GM21390 (cell line): Measurements from ENCODE around the gene CAPN7.
A peak's percentile ranks its signal among the peaks of the same experiment; 100 is the strongest.
"Not testable (repeated sequence)": the region's sequence is repeated elsewhere in the genome, so short reads cannot be mapped to it uniquely, and the experiment has no call there.

Experiments
- ATAC-seq: cut with Tn5 transposase; IDR thresholded peaks from one replicate; pipeline ENCODE4 v1.9.1; 2021; ENCODE audit not compliant: unreplicated experiment

The CAPN7 gene

GRCh38 chr3:15205934-15206661 lies at the start of gene CAPN7:
Gene CAPN7 (plus strand): TSS chr3:15206246. CDS start chr3:15206496, 250 bp downstream.
- peak; percentile 88 for ATAC-seq

- no peak for ATAC-seq
Observed at GRCh38 chr3:15157441-15157840, 48.6 kb upstream of the CAPN7 start.

DNA sequence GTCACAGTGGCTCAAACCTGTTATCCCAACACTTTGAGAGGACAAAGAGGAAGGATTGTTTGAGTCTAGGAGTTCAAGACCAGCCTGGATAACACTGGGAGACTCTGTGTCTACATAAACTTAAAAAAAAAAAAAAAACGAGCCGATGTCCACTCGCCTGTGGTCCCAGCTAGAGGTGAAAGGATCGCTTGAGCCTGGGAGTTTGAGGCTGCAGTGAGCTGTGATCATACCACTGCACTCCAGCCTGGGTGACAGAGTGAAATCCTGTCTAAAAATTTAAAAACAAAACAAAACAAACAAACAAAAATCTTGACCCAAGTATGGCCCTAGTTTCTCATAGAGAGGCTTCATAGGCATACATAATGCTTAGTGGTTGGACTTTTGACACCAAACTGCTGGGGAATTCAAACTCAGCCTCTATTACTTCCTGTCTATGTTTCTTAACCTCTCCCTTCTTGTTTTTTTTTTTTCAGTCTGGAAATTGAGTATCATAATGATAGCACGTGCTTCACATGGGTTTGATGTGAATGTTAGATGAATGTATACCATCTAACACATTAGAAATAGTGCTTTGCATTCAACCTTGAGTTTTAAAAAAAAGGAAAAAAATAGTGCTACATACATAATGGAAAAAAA lies 46.4 kb upstream of the CAPN7 start:
- peak; percentile 48 for ATAC-seq

GRCh38 chr3:15160662-15161061 lies 45.4 kb upstream of the CAPN7 start:
- ATAC-seq: no peak

- ATAC-seq: no peak
Observed at GRCh38 chr3:15161133-15161532, 44.9 kb upstream of the CAPN7 start.

- ATAC-seq: not testable (repeated sequence)
Observed at GRCh38 chr3:15163656-15164055, 42.4 kb upstream of the CAPN7 start.

GRCh38 chr3:15164340-15164739 lies 41.7 kb upstream of the CAPN7 start:
- ATAC-seq: no peak

DNA sequence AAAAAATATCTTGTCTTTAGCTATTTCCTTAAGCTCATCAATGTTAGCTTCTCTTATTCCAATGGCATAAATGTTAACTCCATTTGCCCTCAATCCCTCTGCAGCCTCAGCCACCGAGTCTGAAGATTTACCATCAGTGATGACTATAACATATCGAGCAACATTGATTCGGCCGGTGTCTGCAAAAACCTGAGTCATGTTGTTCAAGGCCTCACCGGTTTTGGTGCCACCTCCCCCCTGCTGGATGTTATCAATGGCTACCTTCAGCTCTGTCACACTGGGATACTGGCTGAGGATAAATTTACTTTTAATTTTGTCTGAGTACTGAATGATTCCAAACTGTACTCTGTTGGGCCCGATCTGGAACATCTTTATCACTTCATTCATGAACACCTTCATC lies 41.0 kb upstream of the CAPN7 start:
- ATAC-seq: no peak

DNA sequence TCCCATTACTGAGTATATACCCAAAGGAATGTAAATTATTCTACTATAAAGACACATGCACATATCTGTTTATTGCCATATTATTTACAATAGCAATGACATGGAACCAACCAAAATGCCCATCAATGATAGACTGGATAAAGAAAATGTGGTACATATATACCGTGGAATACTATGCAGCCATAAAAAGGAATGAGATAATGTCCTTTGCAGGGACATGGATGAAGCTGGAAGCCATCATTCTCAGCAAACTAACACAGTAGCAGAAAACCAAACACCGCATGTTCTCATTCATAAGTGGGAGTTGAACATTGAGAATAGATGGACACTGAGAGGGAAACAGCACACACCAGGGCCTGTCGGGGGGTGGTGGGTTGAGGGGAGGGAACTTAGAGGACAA lies 39.7 kb upstream of the CAPN7 start:
- not testable (repeated sequence) for ATAC-seq

GRCh38 chr3:15171096-15171495 lies 35.0 kb upstream of the CAPN7 start:
- no peak for ATAC-seq

- ATAC-seq: no peak
Observed at GRCh38 chr3:15172806-15173205, 33.2 kb upstream of the CAPN7 start.

DNA sequence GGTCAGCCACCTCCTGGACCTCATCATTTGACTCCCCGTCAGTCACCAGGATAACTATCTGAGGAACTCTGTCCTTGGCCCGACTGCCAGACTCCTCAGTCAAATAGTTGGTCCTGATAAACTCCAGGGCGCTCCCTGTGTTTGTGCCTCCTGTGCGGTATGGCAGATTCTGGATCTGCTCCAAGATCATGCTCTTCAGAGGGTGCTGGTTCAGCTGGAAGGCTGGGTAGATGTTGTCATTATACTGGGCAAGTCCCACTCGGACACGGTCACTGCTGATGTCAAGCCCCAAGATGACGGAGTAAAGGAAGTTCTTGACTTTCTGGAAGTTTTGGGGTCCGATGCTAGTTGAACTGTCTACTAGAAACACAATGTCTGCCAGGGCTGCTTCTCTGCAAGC lies 31.1 kb upstream of the CAPN7 start:
- ATAC-seq: no peak

- no peak for ATAC-seq
Observed at GRCh38 chr3:15175605-15176004, 30.4 kb upstream of the CAPN7 start.

GRCh38 chr3:15180042-15180611 lies 25.9 kb upstream of the CAPN7 start:
- ATAC-seq: peak; percentile 67

GRCh38 chr3:15181511-15181910 lies 24.5 kb upstream of the CAPN7 start:
- no peak for ATAC-seq

GRCh38 chr3:15181963-15182362 lies 24.1 kb upstream of the CAPN7 start:
- no peak for ATAC-seq

DNA sequence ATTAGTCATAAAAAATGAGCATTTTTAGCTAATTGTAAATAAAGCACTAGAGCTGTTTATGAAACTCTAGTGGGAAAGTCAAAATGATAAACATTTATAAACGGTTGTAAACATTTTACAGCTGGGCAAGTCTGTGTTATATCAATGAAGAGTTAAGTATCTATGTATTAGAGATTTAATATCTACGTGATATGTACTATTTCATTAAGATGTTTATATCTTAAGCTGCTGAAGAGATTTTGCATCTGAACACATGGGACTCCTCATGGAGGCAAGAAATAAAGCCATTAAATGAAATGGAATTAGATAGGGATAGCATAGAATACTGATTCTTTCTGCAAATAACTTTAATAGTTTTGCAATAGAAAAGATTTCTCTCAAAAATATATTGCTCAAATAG lies 23.0 kb upstream of the CAPN7 start:
- ATAC-seq: no peak

GRCh38 chr3:15185404-15185803 lies 20.6 kb upstream of the CAPN7 start:
- no peak for ATAC-seq

DNA sequence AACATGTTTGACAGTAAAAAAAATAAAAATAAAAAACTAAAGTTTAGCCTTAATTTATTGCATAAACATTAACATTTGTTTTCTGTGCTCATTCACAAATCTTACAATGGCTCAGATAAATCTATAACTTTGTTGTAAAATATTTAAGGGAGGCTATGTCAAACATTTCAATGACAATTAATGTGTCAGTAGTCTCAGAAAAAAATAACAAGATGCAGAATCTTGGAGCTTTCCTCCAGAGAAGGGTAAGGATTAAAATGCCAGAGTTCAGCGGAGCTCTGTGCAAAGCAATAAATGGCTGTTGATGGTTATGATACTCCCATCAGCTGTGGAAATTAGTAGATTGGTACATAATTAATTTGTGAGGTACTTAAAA lies 20.0 kb upstream of the CAPN7 start:
- ATAC-seq: no peak

DNA sequence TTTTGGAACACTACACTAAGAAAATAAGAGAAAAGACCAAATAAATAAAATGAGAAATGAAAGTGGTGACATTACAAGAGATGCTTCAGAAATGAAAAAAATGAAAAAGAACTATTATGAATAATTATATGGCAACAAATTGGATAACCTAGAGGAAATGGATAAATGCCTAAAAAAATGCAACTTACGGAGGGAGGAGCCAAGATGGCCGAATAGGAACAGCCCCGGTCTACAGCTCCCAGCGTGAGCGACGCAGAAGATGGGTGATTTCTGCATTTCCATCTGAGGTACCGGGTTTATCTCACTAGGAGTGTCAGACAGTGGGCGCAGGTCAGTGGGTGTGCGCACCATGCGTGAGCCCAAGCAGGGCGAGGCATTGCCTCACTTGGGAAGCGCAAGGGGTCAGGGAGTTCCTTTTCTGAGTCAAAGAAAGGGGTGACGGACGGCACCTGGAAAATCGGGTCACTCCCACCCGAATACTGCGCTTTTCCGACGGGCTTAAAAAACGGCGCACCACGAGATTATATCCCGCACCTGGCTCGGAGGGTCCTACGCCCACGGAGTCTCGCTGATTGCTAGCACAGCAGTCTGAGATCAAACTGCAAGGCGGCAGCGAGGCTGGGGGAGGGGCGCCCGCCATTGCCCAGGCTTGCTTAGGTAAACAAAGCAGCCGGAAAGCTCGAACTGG lies 19.4 kb upstream of the CAPN7 start:
- ATAC-seq: not testable (repeated sequence)

DNA sequence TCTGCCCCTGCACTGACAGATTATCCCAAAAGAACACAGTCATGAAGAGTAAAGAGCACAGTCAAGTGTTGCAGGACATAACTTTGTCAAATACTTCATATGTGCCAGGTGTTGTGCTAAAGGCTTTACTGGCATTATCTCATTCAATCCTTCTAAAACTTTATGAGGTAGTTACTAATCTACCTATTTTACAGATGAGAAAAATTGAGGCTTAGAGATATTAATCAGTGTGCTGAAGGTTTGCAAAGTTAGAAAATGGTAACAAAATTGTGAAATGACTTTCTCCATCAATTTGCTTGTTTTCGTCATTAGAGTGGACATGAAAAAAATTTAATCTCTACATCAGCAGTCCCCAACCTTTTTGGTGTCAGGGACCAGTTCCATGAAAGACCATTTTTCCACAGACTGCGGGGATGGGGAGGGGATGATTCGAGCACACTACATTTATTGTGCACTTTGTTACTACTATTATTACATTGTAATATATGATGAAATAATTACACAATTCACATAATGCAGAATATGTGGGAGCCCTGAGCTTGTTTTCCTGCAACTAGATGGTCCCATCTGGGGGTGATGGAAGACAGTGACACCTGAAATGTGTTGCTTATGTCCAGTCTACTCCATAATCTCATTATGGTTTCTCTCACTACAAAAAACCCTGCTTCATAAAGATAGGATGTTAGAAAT lies 8.6 kb upstream of the CAPN7 start:
- ATAC-seq: no peak
